Nephron progenitor cell (in vitro differentiated cells): ENCODE measurements around the gene HTR2B.
A peak's percentile ranks its signal among the peaks of the same experiment; 100 is the strongest.
"Not testable (repeated sequence)": the region's sequence is repeated elsewhere in the genome, so short reads cannot be mapped to it uniquely, and the experiment has no call there.

ENCODE experiments used
- DNase-seq: peaks from one replicate; pipeline ENCODE4 v3.0.0; 2021
- H3K27ac Mint-ChIP-seq: 2 replicates; pipeline ENCODE4 v1.8.0; 2021; ENCODE audit warnings: mild to moderate bottlenecking, moderate library complexity, mixed read lengths
- H3K27me3 Mint-ChIP-seq: 2 replicates; pipeline ENCODE4 v1.8.0; 2021; ENCODE audit warnings: mild to moderate bottlenecking, low read depth, mixed read lengths; ENCODE audit not compliant: poor library complexity
- H3K36me3 Mint-ChIP-seq: 2 replicates; pipeline ENCODE4 v1.8.0; 2021; ENCODE audit warnings: low read depth, mixed read lengths
- H3K4me1 Mint-ChIP-seq: 2 replicates; pipeline ENCODE4 v1.8.0; 2021; ENCODE audit warnings: mixed read lengths
- H3K4me3 Mint-ChIP-seq: 2 replicates; pipeline ENCODE4 v1.8.0; 2021; ENCODE audit warnings: mild to moderate bottlenecking, moderate library complexity, mixed read lengths
- H3K9me3 Mint-ChIP-seq: 2 replicates; pipeline ENCODE4 v1.8.0; 2021; ENCODE audit warnings: mild to moderate bottlenecking, moderate library complexity, mixed read lengths
- TF ChIP-seq, protein P1 (sequence below): fragments of 200-600 bp; sonication (generic); IDR thresholded peaks from 2 replicates; pipeline ENCODE4 v1.5.0; 2021; ENCODE audit warnings: antibody characterized with exemption

The HTR2B gene

GRCh38 chr2:231111987-231112386 lies 12.9 kb downstream of the HTR2B start:
- Mint-ChIP-seq H3K27ac (peak overlapping the region; percentile 90), H3K4me1 (no peaks in the 10 kb centered on the region)
- DNase-seq: no peak

DNA sequence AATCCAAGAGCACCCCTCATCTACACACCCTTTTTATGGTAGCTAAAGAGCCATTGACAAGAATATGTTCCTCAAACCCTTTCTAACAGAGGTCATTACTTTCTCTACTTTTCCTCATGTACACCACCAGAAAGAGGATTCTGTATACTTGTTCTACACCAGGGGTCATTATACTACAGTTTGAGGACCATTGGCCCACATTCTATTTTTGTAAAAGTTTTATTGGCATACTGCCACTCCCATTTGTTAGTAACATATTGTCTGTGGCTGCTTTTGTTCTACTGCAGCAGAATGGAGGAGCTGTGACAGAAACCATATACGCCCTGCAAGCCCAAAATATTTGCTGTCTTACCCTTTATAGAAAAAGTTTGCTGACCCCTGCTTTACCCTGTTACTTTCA lies 14.3 kb downstream of the HTR2B start:
- Mint-ChIP-seq H3K27ac (no peak overlapping the region), H3K4me3 (no peak overlapping the region), H3K36me3 (peaks cover 41% of the 10 kb centered on the region), H3K9me3 (no peaks in the 10 kb centered on the region), H3K4me1 (no peaks in the 10 kb centered on the region), H3K27me3 (no peaks in the 10 kb centered on the region)
- DNase-seq: no peak
- TF ChIP-seq, protein P1, sequence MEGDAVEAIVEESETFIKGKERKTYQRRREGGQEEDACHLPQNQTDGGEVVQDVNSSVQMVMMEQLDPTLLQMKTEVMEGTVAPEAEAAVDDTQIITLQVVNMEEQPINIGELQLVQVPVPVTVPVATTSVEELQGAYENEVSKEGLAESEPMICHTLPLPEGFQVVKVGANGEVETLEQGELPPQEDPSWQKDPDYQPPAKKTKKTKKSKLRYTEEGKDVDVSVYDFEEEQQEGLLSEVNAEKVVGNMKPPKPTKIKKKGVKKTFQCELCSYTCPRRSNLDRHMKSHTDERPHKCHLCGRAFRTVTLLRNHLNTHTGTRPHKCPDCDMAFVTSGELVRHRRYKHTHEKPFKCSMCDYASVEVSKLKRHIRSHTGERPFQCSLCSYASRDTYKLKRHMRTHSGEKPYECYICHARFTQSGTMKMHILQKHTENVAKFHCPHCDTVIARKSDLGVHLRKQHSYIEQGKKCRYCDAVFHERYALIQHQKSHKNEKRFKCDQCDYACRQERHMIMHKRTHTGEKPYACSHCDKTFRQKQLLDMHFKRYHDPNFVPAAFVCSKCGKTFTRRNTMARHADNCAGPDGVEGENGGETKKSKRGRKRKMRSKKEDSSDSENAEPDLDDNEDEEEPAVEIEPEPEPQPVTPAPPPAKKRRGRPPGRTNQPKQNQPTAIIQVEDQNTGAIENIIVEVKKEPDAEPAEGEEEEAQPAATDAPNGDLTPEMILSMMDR: no peak

More at GRCh38 chr2:231111987-231112386, 12.9 kb downstream of the HTR2B start:
- H3K4me3 Mint-ChIP-seq: no peak overlapping the region
- no peaks in the 10 kb centered on the region for H3K9me3 Mint-ChIP-seq
- no peaks in the 10 kb centered on the region for H3K27me3 Mint-ChIP-seq
- H3K36me3 Mint-ChIP-seq: peaks cover 41% of the 10 kb centered on the region
- TF ChIP-seq, protein P1: no peak

- Mint-ChIP-seq H3K36me3 (peaks cover 33% of the 10 kb centered on the region), H3K27me3 (no peaks in the 10 kb centered on the region), H3K27ac (peak overlapping the region; percentile 18), H3K9me3 (peaks cover 21% of the 10 kb centered on the region), H3K4me3 (no peak overlapping the region), H3K4me1 (no peaks in the 10 kb centered on the region)
- peak; percentile 65 for DNase-seq
- TF ChIP-seq, protein P1: peak; percentile 85
These were observed 20.6 kb downstream of the HTR2B start for GRCh38 chr2:231104115-231104713.

GRCh38 chr2:231102772-231103171 lies 22.1 kb downstream of the HTR2B start:
- TF ChIP-seq, protein P1: no peak
- peak overlapping the region; percentile 68 for H3K27ac Mint-ChIP-seq
- peaks cover 33% of the 10 kb centered on the region for H3K9me3 Mint-ChIP-seq
- no peaks in the 10 kb centered on the region for H3K27me3 Mint-ChIP-seq
- no peaks in the 10 kb centered on the region for H3K4me1 Mint-ChIP-seq
- no peak for DNase-seq
- no peak overlapping the region for H3K4me3 Mint-ChIP-seq
- H3K36me3 Mint-ChIP-seq: peaks cover 38% of the 10 kb centered on the region

- no peak for DNase-seq
- Mint-ChIP-seq H3K4me1 (no peaks in the 10 kb centered on the region), H3K27ac (peak overlapping the region; percentile 19), H3K36me3 (peaks cover 55% of the 10 kb centered on the region), H3K27me3 (no peaks in the 10 kb centered on the region), H3K4me3 (no peak overlapping the region), H3K9me3 (peaks cover 33% of the 10 kb centered on the region)
- TF ChIP-seq, protein P1: no peak
These were observed 23.9 kb downstream of the HTR2B start for GRCh38 chr2:231100990-231101389.

DNA sequence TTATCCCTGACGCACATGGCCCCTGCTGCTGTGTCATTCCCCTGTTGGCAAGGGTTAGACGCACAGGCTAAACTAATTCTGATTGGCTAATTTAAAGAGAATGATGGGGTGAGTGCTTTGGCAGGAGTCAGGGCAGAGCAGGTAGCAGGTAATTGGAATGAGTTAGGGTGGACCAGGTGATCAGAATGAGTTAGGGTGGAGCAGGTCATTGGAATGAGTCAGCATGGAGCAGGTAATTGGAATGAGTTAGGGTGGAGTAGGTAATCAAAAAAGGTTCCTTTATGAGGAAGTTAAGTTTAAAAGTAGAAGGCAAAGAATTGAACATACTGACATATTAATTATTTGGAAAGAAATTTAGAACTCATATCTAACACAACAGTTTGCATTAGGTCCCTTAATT lies 24.5 kb downstream of the HTR2B start:
- not testable (repeated sequence) for DNase-seq, H3K27ac Mint-ChIP-seq, H3K4me1 Mint-ChIP-seq, H3K4me3 Mint-ChIP-seq, H3K27me3 Mint-ChIP-seq
- Mint-ChIP-seq H3K9me3 (peaks cover 36% of the 10 kb centered on the region), H3K36me3 (peaks cover 62% of the 10 kb centered on the region)
